ENCODE data around the gene SOCS6.

Gene SOCS6

DNA sequence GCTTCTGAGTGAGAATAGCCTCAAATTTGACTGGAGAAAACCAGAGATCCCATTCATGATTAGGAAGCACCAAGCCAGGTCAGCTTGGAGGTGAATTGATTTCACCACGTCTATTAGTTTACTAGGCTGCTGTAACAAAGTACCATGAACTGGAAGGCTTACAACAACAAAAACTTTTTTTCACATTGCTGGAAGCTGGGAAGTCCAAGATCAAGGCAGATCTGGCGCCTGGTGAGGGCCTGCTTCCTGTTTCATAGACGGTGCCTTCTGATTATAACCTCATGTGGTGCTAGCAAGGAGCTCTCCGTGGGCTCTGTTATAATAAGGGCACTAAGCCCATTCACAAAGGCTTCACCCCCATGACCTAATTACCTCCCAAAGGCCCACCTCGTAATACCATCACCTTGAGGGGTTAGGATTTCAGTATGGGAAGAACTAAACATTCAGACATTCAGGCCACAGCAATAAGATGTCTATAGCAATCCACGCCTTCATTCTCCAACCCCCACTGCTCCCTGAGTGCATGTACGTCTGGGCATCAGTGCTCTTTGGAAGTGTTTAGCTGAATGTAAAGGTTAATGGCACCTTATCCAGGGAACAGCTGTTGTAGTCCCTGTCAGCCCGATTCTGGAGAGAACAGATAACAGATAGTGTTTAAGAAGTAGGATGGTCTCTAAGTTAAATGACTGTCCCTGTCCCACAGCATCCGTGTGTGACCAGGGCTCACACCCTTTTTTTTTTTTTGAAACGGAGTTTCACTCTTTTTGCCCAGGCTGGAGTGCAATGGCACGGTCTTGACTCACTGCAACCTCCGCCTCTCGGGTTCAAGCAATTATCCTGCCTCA lies 89.2 kb downstream of the SOCS6 start:
- TF ChIP-seq, protein P1, sequence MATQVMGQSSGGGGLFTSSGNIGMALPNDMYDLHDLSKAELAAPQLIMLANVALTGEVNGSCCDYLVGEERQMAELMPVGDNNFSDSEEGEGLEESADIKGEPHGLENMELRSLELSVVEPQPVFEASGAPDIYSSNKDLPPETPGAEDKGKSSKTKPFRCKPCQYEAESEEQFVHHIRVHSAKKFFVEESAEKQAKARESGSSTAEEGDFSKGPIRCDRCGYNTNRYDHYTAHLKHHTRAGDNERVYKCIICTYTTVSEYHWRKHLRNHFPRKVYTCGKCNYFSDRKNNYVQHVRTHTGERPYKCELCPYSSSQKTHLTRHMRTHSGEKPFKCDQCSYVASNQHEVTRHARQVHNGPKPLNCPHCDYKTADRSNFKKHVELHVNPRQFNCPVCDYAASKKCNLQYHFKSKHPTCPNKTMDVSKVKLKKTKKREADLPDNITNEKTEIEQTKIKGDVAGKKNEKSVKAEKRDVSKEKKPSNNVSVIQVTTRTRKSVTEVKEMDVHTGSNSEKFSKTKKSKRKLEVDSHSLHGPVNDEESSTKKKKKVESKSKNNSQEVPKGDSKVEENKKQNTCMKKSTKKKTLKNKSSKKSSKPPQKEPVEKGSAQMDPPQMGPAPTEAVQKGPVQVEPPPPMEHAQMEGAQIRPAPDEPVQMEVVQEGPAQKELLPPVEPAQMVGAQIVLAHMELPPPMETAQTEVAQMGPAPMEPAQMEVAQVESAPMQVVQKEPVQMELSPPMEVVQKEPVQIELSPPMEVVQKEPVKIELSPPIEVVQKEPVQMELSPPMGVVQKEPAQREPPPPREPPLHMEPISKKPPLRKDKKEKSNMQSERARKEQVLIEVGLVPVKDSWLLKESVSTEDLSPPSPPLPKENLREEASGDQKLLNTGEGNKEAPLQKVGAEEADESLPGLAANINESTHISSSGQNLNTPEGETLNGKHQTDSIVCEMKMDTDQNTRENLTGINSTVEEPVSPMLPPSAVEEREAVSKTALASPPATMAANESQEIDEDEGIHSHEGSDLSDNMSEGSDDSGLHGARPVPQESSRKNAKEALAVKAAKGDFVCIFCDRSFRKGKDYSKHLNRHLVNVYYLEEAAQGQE (IDR thresholded peaks at IDR 0.05; ENCODE audit: low read depth): no peak
- TF ChIP-seq ZBTB7A (IDR thresholded peaks at IDR 0.05; ENCODE audit: low read depth) (no peak), EP300 (IDR thresholded peaks at IDR 0.05; ENCODE audit: borderline replicate concordance) (no peak), FOXM1 (IDR thresholded peaks at IDR 0.05; ENCODE audit: borderline replicate concordance, low read depth) (no peak), EGR1 (IDR thresholded peaks at IDR 0.05) (no peak)

Measured in Ishikawa (cell line).